ENCODE results near the gene CLRN3.

GRCh38 chr10:127840884-127841283 is 51.9 kb downstream of the CLRN3 start:
- no peak for TF ChIP-seq POLR2A (IDR thresholded peaks at IDR 0.05)
- TF ChIP-seq, protein P1, sequence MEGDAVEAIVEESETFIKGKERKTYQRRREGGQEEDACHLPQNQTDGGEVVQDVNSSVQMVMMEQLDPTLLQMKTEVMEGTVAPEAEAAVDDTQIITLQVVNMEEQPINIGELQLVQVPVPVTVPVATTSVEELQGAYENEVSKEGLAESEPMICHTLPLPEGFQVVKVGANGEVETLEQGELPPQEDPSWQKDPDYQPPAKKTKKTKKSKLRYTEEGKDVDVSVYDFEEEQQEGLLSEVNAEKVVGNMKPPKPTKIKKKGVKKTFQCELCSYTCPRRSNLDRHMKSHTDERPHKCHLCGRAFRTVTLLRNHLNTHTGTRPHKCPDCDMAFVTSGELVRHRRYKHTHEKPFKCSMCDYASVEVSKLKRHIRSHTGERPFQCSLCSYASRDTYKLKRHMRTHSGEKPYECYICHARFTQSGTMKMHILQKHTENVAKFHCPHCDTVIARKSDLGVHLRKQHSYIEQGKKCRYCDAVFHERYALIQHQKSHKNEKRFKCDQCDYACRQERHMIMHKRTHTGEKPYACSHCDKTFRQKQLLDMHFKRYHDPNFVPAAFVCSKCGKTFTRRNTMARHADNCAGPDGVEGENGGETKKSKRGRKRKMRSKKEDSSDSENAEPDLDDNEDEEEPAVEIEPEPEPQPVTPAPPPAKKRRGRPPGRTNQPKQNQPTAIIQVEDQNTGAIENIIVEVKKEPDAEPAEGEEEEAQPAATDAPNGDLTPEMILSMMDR (IDR thresholded peaks at IDR 0.05) = no peak

Data from uterus (tissue), 2 donors.